Measurements from ENCODE around the gene PKM. TPM values are rescaled to one million over a fixed set of nuclear protein-coding genes. Genes with fewer than 3 reads are reported as not detected.
A peak's percentile ranks its signal among the peaks of the same experiment; 100 is the strongest.

Gene PKM
- total and polyA plus RNA-seq, 9 of the 15 experiments (the other 6 are each of a cell fraction or from before 2014, with no cell fraction given): 140 to 825 (median 383) TPM

- TF ChIP-seq VEZF1 (CRISPR knock-in tag; IDR thresholded peaks at IDR 0.05): peak; percentile 77
- no peak for TF ChIP-seq RFX7 (CRISPR knock-in tag; IDR thresholded peaks at IDR 0.05)
- TF ChIP-seq ZNF347 (CRISPR knock-in tag; IDR thresholded peaks at IDR 0.05; ENCODE audit: low read depth): no peak
- TF ChIP-seq SFPQ (IDR thresholded peaks at IDR 0.05; ENCODE audit: low read depth, low read length): no peak
- no peak for TF ChIP-seq TRIM24 (IDR thresholded peaks at IDR 0.05)
- no peak for TF ChIP-seq CEBPG (CRISPR knock-in tag; IDR thresholded peaks at IDR 0.05)
- TF ChIP-seq CEBPG (tag; conservative IDR thresholded peaks at IDR 0.05 in 1 of 2, IDR thresholded peaks at IDR 0.05 in 1 of 2): no peak
- no peak for TF ChIP-seq MTF1 (CRISPR knock-in tag; IDR thresholded peaks at IDR 0.05; ENCODE audit: borderline replicate concordance)
- no peak for TF ChIP-seq FUS (optimal IDR thresholded peaks at IDR 0.05; ENCODE audit: low read depth, low read length)
- TF ChIP-seq KHSRP (IDR thresholded peaks at IDR 0.05): no peak
- TF ChIP-seq ZNF717 (CRISPR knock-in tag; IDR thresholded peaks at IDR 0.05): no peak
- no peak for TF ChIP-seq ZNF431 (CRISPR knock-in tag; IDR thresholded peaks at IDR 0.05)
- TF ChIP-seq ZMIZ1 (IDR thresholded peaks at IDR 0.05; ENCODE audit: low read depth in 2 of 2, low read length in 2 of 2): no peak
- peak; percentile 22; the same call in 1 of the 2 replicates for TF ChIP-seq ZKSCAN1 (IDR thresholded peaks at IDR 0.05; ENCODE audit: low read depth, low read length)
- peak; percentile 66 to 75 for TF ChIP-seq MAZ (CRISPR knock-in tag; conservative IDR thresholded peaks at IDR 0.05 in 1 of 2, IDR thresholded peaks at IDR 0.05 in 1 of 2)
- TF ChIP-seq SRSF3 (IDR thresholded peaks at IDR 0.05; ENCODE audit: insufficient read depth, low read length): no peak
- TF ChIP-seq STAT6 (CRISPR knock-in tag; IDR thresholded peaks at IDR 0.05): no peak
- TF ChIP-seq MCM5 (IDR thresholded peaks at IDR 0.05; ENCODE audit: low read depth): no peak
These were observed at the start of gene PKM (continued) for GRCh38 chr15:72231066-72231832.
